GM12878 (cell line): Measurements from ENCODE around the gene DTNBP1. TPM values are rescaled to one million over a fixed set of nuclear protein-coding genes. Genes with fewer than 3 reads are reported as not detected.

Experiments used
- BACH1 ChIP-seq: fragments of 450-650 bp; IDR thresholded peaks from 2 replicates; pipeline ENCODE4 v1.6.1; 2017; ENCODE audit warnings: mild to moderate bottlenecking, borderline replicate concordance
- BHLHE40 ChIP-seq, 2 experiments: fragments of 450-650 bp in 1 of 2; IDR thresholded peaks; 2 replicates each; pipeline ENCODE4 v1.6.1; 2011 to 2017; ENCODE audit warnings: low read depth in 2 of 2, borderline replicate concordance in 1 of 2, improper control_type of control experiment in 1 of 2, low read length in 1 of 2, mild to moderate bottlenecking in 1 of 2
- DPF2 ChIP-seq: fragments of 450-650 bp; IDR thresholded peaks from 2 replicates; pipeline ENCODE4 v1.6.1; 2017; ENCODE audit warnings: mild to moderate bottlenecking
- EP300 ChIP-seq, 2 experiments: fragments of 150-350 bp in 1 of 2; IDR thresholded peaks; 2 replicates each; pipeline ENCODE4 v1.6.1; 2011 to 2012; ENCODE audit warnings: low read depth in 2 of 2, low read length in 2 of 2, borderline replicate concordance in 1 of 2, improper control_type of control experiment in 1 of 2, inconsistent platforms in 1 of 2; ENCODE audit not compliant: control insufficient read depth in 1 of 2
- ESRRA ChIP-seq: IDR thresholded peaks from 2 replicates; pipeline ENCODE4 v1.6.1; 2012; ENCODE audit warnings: mild to moderate bottlenecking, low read length, improper control_type of control experiment
- IKZF2 ChIP-seq, 2 experiments: fragments of 450-650 bp; IDR thresholded peaks; 2 replicates each; pipeline ENCODE4 v1.6.1; 2017; ENCODE audit warnings: mild to moderate bottlenecking in 2 of 2, moderate library complexity in 2 of 2
- NFXL1 ChIP-seq: fragments of 450-650 bp; IDR thresholded peaks from 2 replicates; pipeline ENCODE4 v1.6.1; 2017; ENCODE audit warnings: antibody characterized with exemption, mild to moderate bottlenecking, borderline replicate concordance
- RCOR1 ChIP-seq: conservative IDR thresholded peaks from 2 replicates; pipeline ENCODE4 v1.6.1; 2012; ENCODE audit warnings: low read depth, low read length, improper control_type of control experiment
- SRF ChIP-seq, 2 experiments: IDR thresholded peaks; 2 replicates each; pipeline ENCODE4 v1.6.1; 2011; ENCODE audit warnings: low read depth in 2 of 2, low read length in 2 of 2, mild to moderate bottlenecking in 1 of 2, moderate library complexity in 1 of 2
- TCF7 ChIP-seq: IDR thresholded peaks from 2 replicates; pipeline ENCODE4 v1.6.1; 2014; ENCODE audit warnings: antibody characterized with exemption, borderline replicate concordance
- polyA plus RNA-seq, 11 experiments: library from polyadenylated mRNA; depleted of rRNA in 4 of 11; unstranded in 6 of 11; stranded (reverse) in 5 of 11; fragments of >200 nt; fragmentation: Nextera tagmentation in 4 of 11; fragmentation: Illumina TruSeq in 1 of 11; extraction: Ambion mirVana in 4 of 11; extraction: Trizol in 1 of 11; gene quantifications; 1 replicate in 1 of 11; 2 replicates in 10 of 11; pipeline versions ENCODE4 v1.2.1 to v1.2.3, GENCODE V29; 2011 to 2016; ENCODE audit warnings: inconsistent platforms in 2 of 11, missing spikeins in 2 of 11, low read depth in 1 of 11
- total RNA-seq, 4 experiments: library from RNA; depleted of rRNA in 3 of 4; stranded (reverse); fragments of >200 nt in 3 of 4; fragmentation: Illumina TruSeq in 1 of 4; extraction: Trizol in 1 of 4; gene quantifications; 2 replicates each; pipeline versions ENCODE4 v1.2.1 to v1.2.3, GENCODE V29; 2013 to 2021
- TF ChIP-seq, protein P1 (sequence below): fragments of 450-650 bp; IDR thresholded peaks from 2 replicates; pipeline ENCODE4 v1.6.1; 2016; ENCODE audit warnings: mild to moderate bottlenecking, moderate library complexity, borderline replicate concordance
- TF ChIP-seq, protein P2 (sequence below): IDR thresholded peaks from 2 replicates; pipeline ENCODE4 v1.6.1; 2012; ENCODE audit warnings: improper control_type of control experiment, low read depth, low read length; ENCODE audit not compliant: insufficient replicate concordance
- TF ChIP-seq, protein P3 (sequence below): fragments of 450-650 bp; IDR thresholded peaks from 2 replicates; pipeline ENCODE4 v1.6.1; 2014; ENCODE audit warnings: mild to moderate bottlenecking

Gene DTNBP1
- total and polyA plus RNA-seq, 10 of the 15 experiments (the other 5 are each of a cell fraction or from before 2014, with no cell fraction given), result 7.1 to 40.3 (median 20.1) TPM

DNA sequence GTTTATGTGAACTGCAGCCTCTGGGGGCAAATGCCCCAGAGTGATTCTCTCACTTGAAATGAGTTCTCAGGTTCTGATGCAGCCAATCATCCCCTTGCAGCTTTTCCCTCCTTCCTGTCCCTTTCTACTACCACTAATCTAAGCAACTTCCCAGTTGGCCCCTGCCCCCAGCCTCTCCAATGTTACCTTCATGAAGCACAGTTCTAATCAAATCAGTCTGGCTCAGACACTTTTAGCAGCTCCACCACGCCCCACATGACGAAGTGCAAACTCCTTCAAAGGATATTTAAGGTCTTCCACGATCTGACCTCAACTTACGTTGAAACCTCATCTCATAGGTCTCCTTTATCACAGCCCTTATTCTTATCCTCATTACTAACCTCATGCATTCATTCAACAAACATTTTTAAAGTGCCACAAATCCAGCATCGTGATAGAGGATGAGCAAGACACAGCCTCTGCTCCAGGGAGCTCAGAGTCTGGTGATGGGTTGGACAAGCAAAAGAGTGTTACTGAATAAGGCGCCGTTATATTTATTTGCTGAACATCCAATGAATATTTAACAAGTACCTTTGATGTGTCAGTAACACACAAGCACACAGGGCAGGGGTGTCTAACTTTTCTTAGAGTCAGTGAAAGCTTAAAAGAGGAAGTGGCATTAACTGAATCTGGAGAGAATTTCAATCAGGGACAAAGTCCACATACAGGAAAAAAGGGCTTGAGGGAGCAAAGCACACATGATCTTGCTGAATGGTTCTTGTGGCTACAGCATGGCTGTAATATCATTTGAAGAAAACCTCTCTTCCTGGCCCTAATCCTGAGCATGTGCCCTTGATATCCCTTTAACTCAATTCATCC lies 20.4 kb upstream of the DTNBP1 start (continued):
- TF ChIP-seq, protein P1, sequence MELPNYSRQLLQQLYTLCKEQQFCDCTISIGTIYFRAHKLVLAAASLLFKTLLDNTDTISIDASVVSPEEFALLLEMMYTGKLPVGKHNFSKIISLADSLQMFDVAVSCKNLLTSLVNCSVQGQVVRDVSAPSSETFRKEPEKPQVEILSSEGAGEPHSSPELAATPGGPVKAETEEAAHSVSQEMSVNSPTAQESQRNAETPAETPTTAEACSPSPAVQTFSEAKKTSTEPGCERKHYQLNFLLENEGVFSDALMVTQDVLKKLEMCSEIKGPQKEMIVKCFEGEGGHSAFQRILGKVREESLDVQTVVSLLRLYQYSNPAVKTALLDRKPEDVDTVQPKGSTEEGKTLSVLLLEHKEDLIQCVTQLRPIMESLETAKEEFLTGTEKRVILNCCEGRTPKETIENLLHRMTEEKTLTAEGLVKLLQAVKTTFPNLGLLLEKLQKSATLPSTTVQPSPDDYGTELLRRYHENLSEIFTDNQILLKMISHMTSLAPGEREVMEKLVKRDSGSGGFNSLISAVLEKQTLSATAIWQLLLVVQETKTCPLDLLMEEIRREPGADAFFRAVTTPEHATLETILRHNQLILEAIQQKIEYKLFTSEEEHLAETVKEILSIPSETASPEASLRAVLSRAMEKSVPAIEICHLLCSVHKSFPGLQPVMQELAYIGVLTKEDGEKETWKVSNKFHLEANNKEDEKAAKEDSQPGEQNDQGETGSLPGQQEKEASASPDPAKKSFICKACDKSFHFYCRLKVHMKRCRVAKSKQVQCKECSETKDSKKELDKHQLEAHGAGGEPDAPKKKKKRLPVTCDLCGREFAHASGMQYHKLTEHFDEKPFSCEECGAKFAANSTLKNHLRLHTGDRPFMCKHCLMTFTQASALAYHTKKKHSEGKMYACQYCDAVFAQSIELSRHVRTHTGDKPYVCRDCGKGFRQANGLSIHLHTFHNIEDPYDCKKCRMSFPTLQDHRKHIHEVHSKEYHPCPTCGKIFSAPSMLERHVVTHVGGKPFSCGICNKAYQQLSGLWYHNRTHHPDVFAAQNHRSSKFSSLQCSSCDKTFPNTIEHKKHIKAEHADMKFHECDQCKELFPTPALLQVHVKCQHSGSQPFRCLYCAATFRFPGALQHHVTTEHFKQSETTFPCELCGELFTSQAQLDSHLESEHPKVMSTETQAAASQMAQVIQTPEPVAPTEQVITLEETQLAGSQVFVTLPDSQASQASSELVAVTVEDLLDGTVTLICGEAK, result 0 out of 2 replicates have a peak, but pooled peaks have one; percentile 29
- TF ChIP-seq TCF7, result no peak
- TF ChIP-seq RCOR1, result no peak
- TF ChIP-seq BACH1, result peak; percentile 65; the same call in 1 of the 2 replicates
- TF ChIP-seq, protein P2, sequence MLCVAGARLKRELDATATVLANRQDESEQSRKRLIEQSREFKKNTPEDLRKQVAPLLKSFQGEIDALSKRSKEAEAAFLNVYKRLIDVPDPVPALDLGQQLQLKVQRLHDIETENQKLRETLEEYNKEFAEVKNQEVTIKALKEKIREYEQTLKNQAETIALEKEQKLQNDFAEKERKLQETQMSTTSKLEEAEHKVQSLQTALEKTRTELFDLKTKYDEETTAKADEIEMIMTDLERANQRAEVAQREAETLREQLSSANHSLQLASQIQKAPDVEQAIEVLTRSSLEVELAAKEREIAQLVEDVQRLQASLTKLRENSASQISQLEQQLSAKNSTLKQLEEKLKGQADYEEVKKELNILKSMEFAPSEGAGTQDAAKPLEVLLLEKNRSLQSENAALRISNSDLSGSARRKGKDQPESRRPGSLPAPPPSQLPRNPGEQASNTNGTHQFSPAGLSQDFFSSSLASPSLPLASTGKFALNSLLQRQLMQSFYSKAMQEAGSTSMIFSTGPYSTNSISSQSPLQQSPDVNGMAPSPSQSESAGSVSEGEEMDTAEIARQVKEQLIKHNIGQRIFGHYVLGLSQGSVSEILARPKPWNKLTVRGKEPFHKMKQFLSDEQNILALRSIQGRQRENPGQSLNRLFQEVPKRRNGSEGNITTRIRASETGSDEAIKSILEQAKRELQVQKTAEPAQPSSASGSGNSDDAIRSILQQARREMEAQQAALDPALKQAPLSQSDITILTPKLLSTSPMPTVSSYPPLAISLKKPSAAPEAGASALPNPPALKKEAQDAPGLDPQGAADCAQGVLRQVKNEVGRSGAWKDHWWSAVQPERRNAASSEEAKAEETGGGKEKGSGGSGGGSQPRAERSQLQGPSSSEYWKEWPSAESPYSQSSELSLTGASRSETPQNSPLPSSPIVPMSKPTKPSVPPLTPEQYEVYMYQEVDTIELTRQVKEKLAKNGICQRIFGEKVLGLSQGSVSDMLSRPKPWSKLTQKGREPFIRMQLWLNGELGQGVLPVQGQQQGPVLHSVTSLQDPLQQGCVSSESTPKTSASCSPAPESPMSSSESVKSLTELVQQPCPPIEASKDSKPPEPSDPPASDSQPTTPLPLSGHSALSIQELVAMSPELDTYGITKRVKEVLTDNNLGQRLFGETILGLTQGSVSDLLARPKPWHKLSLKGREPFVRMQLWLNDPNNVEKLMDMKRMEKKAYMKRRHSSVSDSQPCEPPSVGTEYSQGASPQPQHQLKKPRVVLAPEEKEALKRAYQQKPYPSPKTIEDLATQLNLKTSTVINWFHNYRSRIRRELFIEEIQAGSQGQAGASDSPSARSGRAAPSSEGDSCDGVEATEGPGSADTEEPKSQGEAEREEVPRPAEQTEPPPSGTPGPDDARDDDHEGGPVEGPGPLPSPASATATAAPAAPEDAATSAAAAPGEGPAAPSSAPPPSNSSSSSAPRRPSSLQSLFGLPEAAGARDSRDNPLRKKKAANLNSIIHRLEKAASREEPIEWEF, result no peak
- no peak for TF ChIP-seq ESRRA
- TF ChIP-seq BHLHE40 (IDR thresholded peaks at IDR 0.05; ENCODE audit: borderline replicate concordance in 1 of 2, low read depth in 2 of 2, low read length in 1 of 2), result peak in 1 of 2 experiments; percentile 55; a peak in 1 of 4 replicates
- TF ChIP-seq NFXL1, result no peak
- TF ChIP-seq, protein P3, sequence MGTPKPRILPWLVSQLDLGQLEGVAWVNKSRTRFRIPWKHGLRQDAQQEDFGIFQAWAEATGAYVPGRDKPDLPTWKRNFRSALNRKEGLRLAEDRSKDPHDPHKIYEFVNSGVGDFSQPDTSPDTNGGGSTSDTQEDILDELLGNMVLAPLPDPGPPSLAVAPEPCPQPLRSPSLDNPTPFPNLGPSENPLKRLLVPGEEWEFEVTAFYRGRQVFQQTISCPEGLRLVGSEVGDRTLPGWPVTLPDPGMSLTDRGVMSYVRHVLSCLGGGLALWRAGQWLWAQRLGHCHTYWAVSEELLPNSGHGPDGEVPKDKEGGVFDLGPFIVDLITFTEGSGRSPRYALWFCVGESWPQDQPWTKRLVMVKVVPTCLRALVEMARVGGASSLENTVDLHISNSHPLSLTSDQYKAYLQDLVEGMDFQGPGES, result no peak
- peak; percentile 57 to 68; a peak in 3 of 4 replicates for TF ChIP-seq EP300 (IDR thresholded peaks at IDR 0.05; ENCODE audit: borderline replicate concordance in 1 of 2, control insufficient read depth in 1 of 2, low read depth in 2 of 2, low read length in 2 of 2)
- TF ChIP-seq IKZF2 (IDR thresholded peaks at IDR 0.05), result peak; percentile 90 to 93; a peak in 3 of 4 replicates
- TF ChIP-seq DPF2, result peak; percentile 93
- TF ChIP-seq SRF (IDR thresholded peaks at IDR 0.05; ENCODE audit: low read depth in 2 of 2, low read length in 2 of 2), result no peak
